NCI-H1092 (cell line): Measurements from ENCODE around the gene KLHL2.
"Not testable (repeated sequence)": the region's sequence is repeated elsewhere in the genome, so short reads cannot be mapped to it uniquely, and the experiment has no call there.

Source experiments
- DNase-seq: peaks from one replicate; lab custom pipeline; 2025; lab: John Stamatoyannopoulos, UW

Gene KLHL2

GRCh38 chr4:165330071-165330470 is 122.7 kb downstream of the KLHL2 start:
- no peak for DNase-seq

GRCh38 chr4:165330666-165331065 is 123.3 kb downstream of the KLHL2 start:
- DNase-seq = no peak

- DNase-seq = no peak
Observed at GRCh38 chr4:165331359-165331758, 124.0 kb downstream of the KLHL2 start.

- no peak for DNase-seq
Observed at GRCh38 chr4:165331823-165332222, 124.5 kb downstream of the KLHL2 start.

- no peak for DNase-seq
Observed at GRCh38 chr4:165332502-165332901, 125.1 kb downstream of the KLHL2 start.

- DNase-seq = no peak
Observed at GRCh38 chr4:165335163-165335703, 127.9 kb downstream of the KLHL2 start.

- no peak for DNase-seq
Observed at GRCh38 chr4:165336743-165337142, 129.4 kb downstream of the KLHL2 start.

- not testable (repeated sequence) for DNase-seq
Observed at GRCh38 chr4:165342340-165342739, 135.0 kb downstream of the KLHL2 start.

- no peak for DNase-seq
Observed at GRCh38 chr4:165343353-165344191, 136.2 kb downstream of the KLHL2 start.

- DNase-seq = no peak
Observed at GRCh38 chr4:165345666-165346417, 138.5 kb downstream of the KLHL2 start.

- DNase-seq = no peak
Observed at GRCh38 chr4:165347647-165348569, 140.5 kb downstream of the KLHL2 start.

GRCh38 chr4:165351359-165352130 is 144.2 kb downstream of the KLHL2 start:
- no peak for DNase-seq

- DNase-seq = peak; percentile 63
Observed at GRCh38 chr4:165355900-165356300, 148.5 kb downstream of the KLHL2 start.

- no peak for DNase-seq
Observed at GRCh38 chr4:165359506-165359905, 152.1 kb downstream of the KLHL2 start.

GRCh38 chr4:165360041-165360695 is 152.8 kb downstream of the KLHL2 start:
- no peak for DNase-seq

GRCh38 chr4:165360985-165361670 is 153.8 kb downstream of the KLHL2 start:
- DNase-seq = no peak

- no peak for DNase-seq
Observed at GRCh38 chr4:165361810-165362209, 154.4 kb downstream of the KLHL2 start.

GRCh38 chr4:165364452-165365080 is 157.2 kb downstream of the KLHL2 start:
- DNase-seq = no peak

GRCh38 chr4:165367040-165367439 is 159.7 kb downstream of the KLHL2 start:
- no peak for DNase-seq
